SU-DHL-6 (cell line): Measurements from ENCODE around the gene OBP2A.

ENCODE experiments used
- EZH2phosphoT487 ChIP-seq: fragments of 200-600 bp; sonication (generic), shearing (Covaris generic); conservative IDR thresholded peaks from 2 replicates; pipeline ENCODE4 v1.6.1; 2018; ENCODE audit warnings: mild to moderate bottlenecking, antibody characterized with exemption, low read length, moderate library complexity, mixed read lengths
- TF ChIP-seq, protein P1 (sequence below): fragments of 200-600 bp; sonication (generic); IDR thresholded peaks from one replicate; pipeline ENCODE4 v1.5.1; 2017; ENCODE audit warnings: antibody characterized with exemption, mild to moderate bottlenecking, low read length, moderate library complexity; ENCODE audit not compliant: insufficient read depth, poor library complexity, severe bottlenecking

DNA sequence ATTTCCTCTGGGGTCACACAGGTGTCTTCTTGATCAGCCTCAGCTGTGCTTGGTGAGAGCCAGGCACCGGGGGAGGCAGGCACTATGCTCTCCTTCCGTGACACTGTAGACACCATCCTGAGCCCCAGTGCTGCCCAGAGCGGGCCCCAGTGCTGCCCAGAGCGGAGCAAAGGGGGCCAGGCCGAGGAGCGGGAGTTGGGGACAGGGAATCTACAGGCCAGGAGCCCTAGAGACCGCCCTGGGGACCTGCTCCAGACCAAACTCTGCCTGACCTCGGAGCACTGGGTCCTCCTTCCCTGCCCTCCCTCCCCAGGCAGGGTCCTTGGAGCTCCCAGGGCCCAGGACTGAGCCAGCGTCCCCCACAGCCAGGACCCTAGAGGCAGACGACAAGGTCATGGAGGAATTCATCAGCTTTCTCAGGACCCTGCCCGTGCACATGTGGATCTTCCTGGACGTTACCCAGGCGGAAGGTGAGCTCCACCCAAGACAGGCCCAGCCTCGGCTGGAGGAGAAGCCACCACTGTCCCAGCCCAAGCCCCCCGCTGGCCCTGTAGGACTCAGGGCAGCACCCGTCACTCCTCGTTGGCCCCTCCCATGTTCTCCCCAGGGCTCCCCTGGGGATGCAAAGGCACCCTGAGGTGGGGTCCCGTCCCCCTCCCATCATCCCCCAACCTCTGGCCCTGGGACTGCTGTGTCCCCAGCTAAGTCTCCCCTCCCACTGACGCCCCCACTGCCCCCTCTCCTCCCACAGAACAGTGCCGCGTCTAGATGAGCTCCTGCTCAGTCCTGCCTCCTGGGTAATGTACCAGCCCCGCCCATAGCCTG lies 45.8 kb downstream of the OBP2A start:
- TF ChIP-seq EZH2phosphoT487, result no peak
- TF ChIP-seq, protein P1, sequence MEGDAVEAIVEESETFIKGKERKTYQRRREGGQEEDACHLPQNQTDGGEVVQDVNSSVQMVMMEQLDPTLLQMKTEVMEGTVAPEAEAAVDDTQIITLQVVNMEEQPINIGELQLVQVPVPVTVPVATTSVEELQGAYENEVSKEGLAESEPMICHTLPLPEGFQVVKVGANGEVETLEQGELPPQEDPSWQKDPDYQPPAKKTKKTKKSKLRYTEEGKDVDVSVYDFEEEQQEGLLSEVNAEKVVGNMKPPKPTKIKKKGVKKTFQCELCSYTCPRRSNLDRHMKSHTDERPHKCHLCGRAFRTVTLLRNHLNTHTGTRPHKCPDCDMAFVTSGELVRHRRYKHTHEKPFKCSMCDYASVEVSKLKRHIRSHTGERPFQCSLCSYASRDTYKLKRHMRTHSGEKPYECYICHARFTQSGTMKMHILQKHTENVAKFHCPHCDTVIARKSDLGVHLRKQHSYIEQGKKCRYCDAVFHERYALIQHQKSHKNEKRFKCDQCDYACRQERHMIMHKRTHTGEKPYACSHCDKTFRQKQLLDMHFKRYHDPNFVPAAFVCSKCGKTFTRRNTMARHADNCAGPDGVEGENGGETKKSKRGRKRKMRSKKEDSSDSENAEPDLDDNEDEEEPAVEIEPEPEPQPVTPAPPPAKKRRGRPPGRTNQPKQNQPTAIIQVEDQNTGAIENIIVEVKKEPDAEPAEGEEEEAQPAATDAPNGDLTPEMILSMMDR, result no peak
